HG03066 (cell line): ENCODE measurements around the gene LRMDA.

Source experiments
- ATAC-seq: cut with Tn5 transposase; IDR thresholded peaks from one replicate; pipeline ENCODE4 v1.9.1; 2021; ENCODE audit warnings: low read depth; ENCODE audit not compliant: unreplicated experiment

The LRMDA gene

DNA sequence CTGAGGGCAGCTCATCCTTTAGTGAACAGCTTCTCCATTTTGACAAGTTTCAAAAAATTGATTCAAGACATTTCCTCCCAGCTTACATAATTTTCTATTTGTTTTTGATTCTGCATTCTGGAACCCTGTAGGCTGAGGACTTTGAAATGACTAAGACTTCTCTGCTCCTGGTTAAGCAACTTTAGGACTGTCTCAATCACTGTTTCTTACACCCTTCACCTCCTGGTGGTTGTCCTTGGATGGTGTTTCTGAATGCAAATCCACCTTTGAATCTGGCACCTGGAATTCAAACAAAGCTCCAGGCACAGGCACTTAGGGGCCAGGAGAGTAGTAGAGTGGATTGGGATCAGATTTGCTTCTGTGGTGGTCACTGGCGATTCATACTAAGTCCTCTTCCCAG lies 595.5 kb downstream of the LRMDA start:
- ATAC-seq: no peak

- ATAC-seq: no peak
Observed at GRCh38 chr10:76029782-76030181, 598.4 kb downstream of the LRMDA start.

GRCh38 chr10:76031099-76031498 lies 599.7 kb downstream of the LRMDA start:
- ATAC-seq: no peak

GRCh38 chr10:76031769-76032699 lies 600.6 kb downstream of the LRMDA start:
- ATAC-seq: no peak

- ATAC-seq: no peak
Observed at GRCh38 chr10:76032700-76033039, 601.2 kb downstream of the LRMDA start.

DNA sequence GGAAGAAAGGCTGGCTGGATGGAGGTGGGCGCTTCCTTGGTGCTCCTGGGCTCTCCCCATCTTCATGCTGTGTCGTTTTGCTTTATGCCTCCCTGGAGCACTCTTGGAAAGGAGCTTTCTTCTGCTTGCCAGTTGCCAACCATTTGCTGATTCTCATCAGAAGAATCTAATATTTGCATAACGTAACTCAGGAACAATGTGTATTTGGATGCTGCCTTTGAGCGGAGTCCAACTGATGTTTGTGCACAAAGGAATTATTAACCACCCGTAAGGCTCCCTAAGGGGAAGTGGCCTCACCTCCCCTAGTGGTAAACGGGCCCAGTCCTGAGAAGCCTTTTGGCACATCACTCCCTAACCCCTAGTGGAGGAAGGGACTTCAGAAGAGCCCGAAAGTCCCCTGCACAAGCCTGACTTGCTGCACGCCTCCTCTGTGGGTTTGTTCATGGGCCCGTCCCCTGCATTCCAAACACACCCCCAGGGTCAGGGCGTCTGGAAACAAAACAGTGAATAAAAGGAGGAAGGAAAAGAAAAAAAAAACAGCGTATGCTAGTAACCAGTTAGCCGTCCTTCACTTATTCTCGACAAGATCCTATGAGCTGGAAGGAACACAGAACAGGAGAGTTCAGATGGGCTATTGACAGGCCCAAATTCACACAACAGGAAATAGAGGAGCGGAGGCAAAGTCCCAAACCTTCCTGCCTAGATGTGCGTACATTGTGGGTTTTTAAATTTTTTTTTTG lies 602.2 kb downstream of the LRMDA start:
- no peak for ATAC-seq

GRCh38 chr10:76034353-76035205 lies 603.2 kb downstream of the LRMDA start:
- ATAC-seq: no peak

DNA sequence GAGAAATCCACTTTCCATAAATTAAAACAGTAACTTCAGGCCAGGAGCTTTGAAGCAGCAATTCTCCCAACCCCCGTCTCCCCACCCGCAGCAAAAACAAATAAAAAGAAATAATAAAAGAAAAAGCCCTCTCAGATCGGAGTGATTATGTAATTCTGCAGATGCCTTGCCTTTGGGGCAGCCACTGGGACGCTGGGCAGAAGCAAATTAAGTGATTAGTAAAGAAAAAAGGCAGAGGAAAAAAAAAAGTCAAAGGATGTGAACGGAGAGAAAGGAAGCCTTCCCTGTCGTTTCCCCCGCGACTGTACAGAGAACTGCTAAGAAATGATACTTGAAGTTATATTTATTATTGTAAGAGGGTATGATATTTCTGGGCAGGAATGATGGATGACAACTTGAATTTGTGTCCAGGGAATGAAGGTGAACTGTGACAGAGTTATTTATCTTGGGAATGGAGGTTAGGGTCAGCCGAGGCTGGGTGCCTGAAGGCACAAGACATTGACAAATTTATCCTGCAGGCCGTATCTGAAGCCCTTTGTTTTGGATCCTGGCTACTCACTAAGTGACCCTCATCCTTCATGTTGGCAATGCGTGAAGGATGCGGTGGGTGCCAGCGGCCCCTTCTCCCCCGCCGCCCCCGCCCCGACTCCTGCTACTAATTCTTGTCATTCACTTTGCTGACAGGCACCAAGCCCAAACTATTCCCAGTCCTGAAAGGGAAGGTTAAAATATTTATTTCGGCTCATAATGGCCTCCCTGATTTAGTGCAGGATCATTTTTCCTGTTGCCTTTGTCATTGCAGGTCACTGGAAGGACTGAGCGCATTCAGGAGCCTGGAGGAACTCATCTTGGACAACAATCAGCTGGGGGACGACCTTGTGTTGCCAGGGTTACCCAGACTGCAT lies 604.0 kb downstream of the LRMDA start:
- ATAC-seq: no peak

- ATAC-seq: no peak
Observed at GRCh38 chr10:76036111-76036940, 604.9 kb downstream of the LRMDA start.

- ATAC-seq: no peak
Observed at GRCh38 chr10:76036962-76037361, 605.5 kb downstream of the LRMDA start.

DNA sequence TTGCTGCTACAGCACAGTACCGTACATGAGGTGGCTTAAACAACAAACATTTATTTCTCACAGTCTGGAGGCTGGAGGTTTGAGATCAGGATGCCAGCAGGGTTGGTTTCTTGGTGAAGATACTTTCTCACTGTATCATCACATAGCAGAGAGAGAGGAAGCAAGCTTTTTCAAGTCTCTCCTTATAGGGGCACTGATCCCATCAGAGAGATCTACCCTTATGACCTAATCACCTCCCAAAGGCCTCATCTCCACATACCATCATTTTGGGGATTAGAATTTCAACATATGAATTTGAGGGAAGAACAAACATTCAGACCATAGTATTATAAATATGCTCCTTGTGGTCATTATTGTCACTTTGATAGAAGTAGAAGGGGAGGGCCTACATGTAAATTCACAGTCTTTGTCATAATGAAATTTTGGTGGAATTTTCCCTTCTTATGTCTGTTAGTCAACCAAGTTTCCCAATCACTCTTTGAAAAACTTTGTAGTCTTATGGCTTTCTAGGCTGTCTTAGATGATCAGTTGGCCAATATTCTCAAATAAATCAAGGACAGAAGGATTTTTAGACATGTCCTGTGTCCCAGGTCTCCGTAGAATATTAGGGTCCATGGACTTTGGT lies 606.2 kb downstream of the LRMDA start:
- ATAC-seq: no peak

- ATAC-seq: no peak
Observed at GRCh38 chr10:76038696-76039095, 607.3 kb downstream of the LRMDA start.

DNA sequence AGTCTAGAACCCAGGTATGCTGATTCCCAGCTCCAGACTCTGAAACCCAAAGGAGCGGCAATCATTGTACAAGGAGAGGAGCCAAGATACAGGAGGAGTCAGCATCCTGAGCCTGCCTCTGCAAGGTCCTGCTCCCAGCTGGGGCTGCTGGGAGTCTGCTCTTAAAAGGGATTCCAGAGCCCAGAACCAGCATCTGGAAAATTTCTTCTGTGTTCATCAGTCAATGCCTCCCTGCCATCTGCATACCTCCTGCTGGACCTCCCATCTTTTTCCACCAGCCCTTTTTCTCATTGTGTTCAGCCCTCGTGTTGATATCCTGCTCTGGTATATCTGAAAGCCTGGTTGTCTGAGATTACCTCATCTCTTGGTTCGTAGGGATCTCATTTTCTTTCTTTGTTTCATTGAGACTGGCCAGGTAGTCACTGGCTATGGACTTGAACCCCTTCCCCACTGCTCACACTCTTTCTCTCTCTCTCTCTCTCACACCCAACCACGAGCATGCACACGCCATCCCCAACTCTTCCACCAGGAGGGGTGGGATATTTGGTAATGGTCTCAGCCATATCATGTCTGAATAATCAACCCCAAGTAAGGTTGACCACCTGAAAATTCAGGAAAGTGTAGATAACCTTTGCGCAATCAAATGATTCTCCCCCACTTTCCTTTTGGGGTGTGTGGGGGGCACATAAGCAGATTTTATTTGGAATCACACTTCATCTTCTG lies 608.8 kb downstream of the LRMDA start:
- no peak for ATAC-seq

GRCh38 chr10:76040830-76041220 lies 609.4 kb downstream of the LRMDA start:
- no peak for ATAC-seq

GRCh38 chr10:76041551-76041950 lies 610.1 kb downstream of the LRMDA start:
- ATAC-seq: no peak

DNA sequence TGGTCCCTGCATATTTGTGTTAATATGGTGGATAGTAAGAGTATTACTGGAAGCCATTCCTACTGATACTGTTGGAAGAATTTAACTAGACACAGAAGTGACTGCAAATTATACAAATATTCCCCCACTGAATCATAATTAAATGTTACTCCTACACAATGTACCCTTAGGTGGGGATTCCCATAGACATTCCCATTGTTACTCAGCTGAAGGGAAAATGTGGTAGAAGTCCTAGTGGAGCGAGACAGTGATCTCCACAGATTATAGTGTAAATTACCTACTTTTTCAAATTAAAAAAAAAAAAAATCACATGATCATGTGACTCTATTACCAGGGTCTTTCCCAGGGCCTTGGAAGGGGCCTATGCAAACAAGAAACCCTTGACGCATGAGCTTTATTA lies 611.8 kb downstream of the LRMDA start:
- no peak for ATAC-seq

GRCh38 chr10:76044751-76045150 lies 613.3 kb downstream of the LRMDA start:
- ATAC-seq: no peak

GRCh38 chr10:76045174-76045573 lies 613.8 kb downstream of the LRMDA start:
- ATAC-seq: no peak
